NCI-H82 (cell line): ENCODE data around the gene TMEM236.
A peak's percentile ranks its signal among the peaks of the same experiment; 100 is the strongest.
"Not testable (repeated sequence)": the region's sequence is repeated elsewhere in the genome, so short reads cannot be mapped to it uniquely, and the experiment has no call there.

Experiments used
- DNase-seq: peaks from one replicate; lab custom pipeline; 2025; lab: John Stamatoyannopoulos, UW

Gene TMEM236

GRCh38 chr10:17751781-17752445 is at the start of gene TMEM236:
TSS of gene TMEM236 (plus strand) at chr10:17752201. CDS start at chr10:17752296, 95 bp downstream.
- no peak for DNase-seq

- DNase-seq, result no peak
Observed at GRCh38 chr10:17703706-17704105, 48.3 kb upstream of the TMEM236 start.

- DNase-seq, result no peak
Observed at GRCh38 chr10:17708821-17709220, 43.2 kb upstream of the TMEM236 start.

- DNase-seq, result no peak
Observed at GRCh38 chr10:17709492-17709891, 42.5 kb upstream of the TMEM236 start.

- no peak for DNase-seq
Observed at GRCh38 chr10:17710181-17710580, 41.8 kb upstream of the TMEM236 start.

- no peak for DNase-seq
Observed at GRCh38 chr10:17712053-17712452, 39.9 kb upstream of the TMEM236 start.

- no peak for DNase-seq
Observed at GRCh38 chr10:17712717-17713471, 39.1 kb upstream of the TMEM236 start.

GRCh38 chr10:17713758-17714157 is 38.2 kb upstream of the TMEM236 start:
- no peak for DNase-seq

- DNase-seq, result no peak
Observed at GRCh38 chr10:17716161-17716560, 35.8 kb upstream of the TMEM236 start.

GRCh38 chr10:17722317-17723014 is 29.5 kb upstream of the TMEM236 start:
- DNase-seq, result not testable (repeated sequence)

- peak; percentile 36 for DNase-seq
Observed at GRCh38 chr10:17725703-17726102, 26.3 kb upstream of the TMEM236 start.

- no peak for DNase-seq
Observed at GRCh38 chr10:17729630-17730029, 22.4 kb upstream of the TMEM236 start.

- no peak for DNase-seq
Observed at GRCh38 chr10:17730667-17731066, 21.3 kb upstream of the TMEM236 start.

- DNase-seq, result no peak
Observed at GRCh38 chr10:17731331-17732020, 20.5 kb upstream of the TMEM236 start.

GRCh38 chr10:17733620-17734019 is 18.4 kb upstream of the TMEM236 start:
- DNase-seq, result no peak

- DNase-seq, result no peak
Observed at GRCh38 chr10:17734432-17735080, 17.4 kb upstream of the TMEM236 start.

- DNase-seq, result no peak
Observed at GRCh38 chr10:17735166-17735941, 16.6 kb upstream of the TMEM236 start.

- DNase-seq, result no peak
Observed at GRCh38 chr10:17736223-17736622, 15.8 kb upstream of the TMEM236 start.

- peak; percentile 42 for DNase-seq
Observed at GRCh38 chr10:17737027-17737965, 14.7 kb upstream of the TMEM236 start.

GRCh38 chr10:17740668-17741067 is 11.3 kb upstream of the TMEM236 start:
- DNase-seq, result no peak
